H9 (cell line): ENCODE results near the gene ADGRB3. TPM values are rescaled to one million over a fixed set of nuclear protein-coding genes. Genes with fewer than 3 reads are reported as not detected.

ENCODE experiments used
- DNase-seq: peaks from one replicate; pipeline ENCODE4 v3.0.0-alpha.2; 2017
- H2AFZ ChIP-seq: one replicate; pipeline ENCODE4 v1.6.1; 2013; ENCODE audit warnings: mild to moderate bottlenecking, low read length, control low read depth, moderate library complexity
- H2AK5ac ChIP-seq: 2 replicates; pipeline ENCODE4 v1.6.1; 2013; ENCODE audit warnings: low read length, control low read depth, mixed read lengths; ENCODE audit not compliant: insufficient read length
- H2BK120ac ChIP-seq: one replicate; pipeline ENCODE4 v1.6.1; 2013; ENCODE audit warnings: low read depth, mild to moderate bottlenecking, low read length, control low read depth, inconsistent platforms; ENCODE audit not compliant: poor library complexity, severe bottlenecking
- H2BK12ac ChIP-seq: 2 replicates; pipeline ENCODE4 v1.6.1; 2013; ENCODE audit warnings: low read length, control low read depth, mixed read lengths, low read depth; ENCODE audit not compliant: insufficient read length
- H2BK15ac ChIP-seq: 2 replicates; pipeline ENCODE4 v1.6.1; 2013; ENCODE audit warnings: low read depth, low read length, control low read depth
- H2BK20ac ChIP-seq: one replicate; pipeline ENCODE4 v1.6.1; 2013; ENCODE audit warnings: low read depth, mild to moderate bottlenecking, low read length, control low read depth, inconsistent platforms; ENCODE audit not compliant: poor library complexity, severe bottlenecking
- H2BK5ac ChIP-seq: 2 replicates; pipeline ENCODE4 v1.6.1; 2013; ENCODE audit warnings: low read length, control low read depth, mixed read lengths; ENCODE audit not compliant: insufficient read length
- H3K14ac ChIP-seq: 2 replicates; pipeline ENCODE4 v1.6.1; 2013; ENCODE audit warnings: low read length, control low read depth; ENCODE audit not compliant: insufficient read depth
- H3K18ac ChIP-seq: 2 replicates; pipeline ENCODE4 v1.6.1; 2013; ENCODE audit warnings: low read depth, mild to moderate bottlenecking, mixed read lengths, low read length, control low read depth; ENCODE audit not compliant: insufficient read length
- H3K23ac ChIP-seq: 2 replicates; pipeline ENCODE4 v1.6.1; 2013; ENCODE audit warnings: low read length, control low read depth, mixed read lengths, low read depth; ENCODE audit not compliant: insufficient read length
- H3K23me2 ChIP-seq: 2 replicates; pipeline ENCODE4 v1.6.1; 2013; ENCODE audit warnings: low read depth, mild to moderate bottlenecking, mixed read lengths, low read length, control low read depth; ENCODE audit not compliant: insufficient read length, poor library complexity, severe bottlenecking
- H3K27ac ChIP-seq: 2 replicates; pipeline ENCODE4 v1.5.1; 2013; ENCODE audit warnings: low read length, control low read depth, mixed read lengths, low read depth; ENCODE audit not compliant: insufficient read length
- H3K27me3 ChIP-seq: 2 replicates; pipeline ENCODE4 v1.6.1; 2013; ENCODE audit warnings: low read length, control low read depth, inconsistent platforms; ENCODE audit not compliant: insufficient read depth
- H3K4ac ChIP-seq: 2 replicates; pipeline ENCODE4 v1.6.1; 2013; ENCODE audit warnings: low read depth, mild to moderate bottlenecking, control low read depth, inconsistent platforms, low read length, moderate library complexity
- H3K4me1 ChIP-seq: 2 replicates; pipeline ENCODE4 v1.6.1; 2013; ENCODE audit warnings: low read length, control low read depth, inconsistent platforms; ENCODE audit not compliant: insufficient read depth
- H3K4me2 ChIP-seq: 2 replicates; pipeline ENCODE4 v1.6.1; 2013; ENCODE audit warnings: low read length, control low read depth, mixed read lengths; ENCODE audit not compliant: insufficient read length, insufficient read depth
- H3K56ac ChIP-seq: 2 replicates; pipeline ENCODE4 v1.6.1; 2013; ENCODE audit warnings: low read depth, mild to moderate bottlenecking, mixed read lengths, low read length, control low read depth; ENCODE audit not compliant: insufficient read length
- H3K79me1 ChIP-seq: 2 replicates; pipeline ENCODE4 v1.6.1; 2013; ENCODE audit warnings: low read depth, mild to moderate bottlenecking, moderate library complexity, low read length, control low read depth, inconsistent platforms; ENCODE audit not compliant: insufficient read depth, poor library complexity, severe bottlenecking
- H3K79me2 ChIP-seq: 2 replicates; pipeline ENCODE4 v1.6.1; 2013; ENCODE audit warnings: low read length, control low read depth, inconsistent platforms; ENCODE audit not compliant: insufficient read depth
- H3K9ac ChIP-seq: 2 replicates; pipeline ENCODE4 v1.6.1; 2013; ENCODE audit warnings: low read length, control low read depth, mixed read lengths; ENCODE audit not compliant: insufficient read length; ENCODE audit errors: extremely low read depth
- H3K9me3 ChIP-seq: one replicate; pipeline ENCODE4 v1.6.1; 2013; ENCODE audit warnings: low read depth, low read length, inconsistent platforms; ENCODE audit not compliant: control insufficient read depth
- H3T11ph ChIP-seq: one replicate; pipeline ENCODE4 v1.6.1; 2013; ENCODE audit warnings: mild to moderate bottlenecking, low read length, control low read depth, inconsistent platforms
- H4K20me1 ChIP-seq: one replicate; pipeline ENCODE4 v1.6.1; 2013; ENCODE audit not compliant: control insufficient read depth, insufficient read length, insufficient read depth
- H4K5ac ChIP-seq: 2 replicates; pipeline ENCODE4 v1.6.1; 2013; ENCODE audit warnings: low read depth, mild to moderate bottlenecking, mixed read lengths, low read length, control low read depth; ENCODE audit not compliant: insufficient read length
- H4K8ac ChIP-seq: replicated peaks from 2 replicates; pipeline ENCODE4 v1.6.1; 2013; ENCODE audit warnings: low read length, control low read depth, mixed read lengths, low read depth; ENCODE audit not compliant: insufficient read length
- H4K91ac ChIP-seq: 2 replicates; pipeline ENCODE4 v1.6.1; 2013; ENCODE audit warnings: low read depth, mild to moderate bottlenecking, moderate library complexity, mixed read lengths, low read length, control low read depth; ENCODE audit not compliant: insufficient read length
- H3K27ac Mint-ChIP-seq, 3 experiments: 2 replicates in 2 of 3; 3 replicates in 1 of 3; pipeline ENCODE4 v1.8.0; 2020 to 2021; ENCODE audit warnings: mixed read lengths in 3 of 3, mild to moderate bottlenecking in 1 of 3, moderate library complexity in 1 of 3
- H3K27me3 Mint-ChIP-seq: 2 replicates; pipeline ENCODE4 v1.8.0; 2021; ENCODE audit warnings: low read depth, mild to moderate bottlenecking, moderate library complexity, mixed read lengths
- H3K36me3 Mint-ChIP-seq, 3 experiments: 2 replicates in 2 of 3; 3 replicates in 1 of 3; pipeline ENCODE4 v1.8.0; 2020 to 2021; ENCODE audit warnings: low read depth in 3 of 3, mixed read lengths in 3 of 3; ENCODE audit not compliant: insufficient read depth in 1 of 3
- H3K4me1 Mint-ChIP-seq, 2 experiments: 2 replicates each; pipeline ENCODE4 v1.8.0; 2020; ENCODE audit warnings: mixed read lengths in 2 of 2
- H3K4me3 Mint-ChIP-seq, 2 experiments: 2 replicates in 1 of 2; 3 replicates in 1 of 2; pipeline ENCODE4 v1.8.0; 2020 to 2021; ENCODE audit warnings: mild to moderate bottlenecking in 2 of 2, mixed read lengths in 2 of 2, moderate library complexity in 1 of 2
- H3K9me3 Mint-ChIP-seq, 2 experiments: 2 replicates in 1 of 2; 3 replicates in 1 of 2; pipeline ENCODE4 v1.8.0; 2020; ENCODE audit warnings: mild to moderate bottlenecking in 2 of 2, mixed read lengths in 2 of 2, moderate library complexity in 1 of 2
- WGBS: extraction: QIAGEN DNeasy Blood & Tissue Kit; methylation state at CpG from one replicate; pipeline ENCODE4 v1.1.7; 2013; ENCODE audit warnings: missing lambda C conversion rate, low lambda C conversion rate, mixed read lengths; ENCODE audit not compliant: insufficient read length; ENCODE audit errors: extremely low coverage; 5-methylcytosine and 5-hydroxymethylcytosine counted together
- total RNA-seq: library from RNA; stranded (reverse); gene quantifications from 2 replicates; pipeline ENCODE4 v1.2.1, GENCODE V29; 2021
- TF ChIP-seq, protein P1 (sequence below): fragments of 200-600 bp; sonication (generic); conservative IDR thresholded peaks from 3 replicates; pipeline ENCODE4 v1.8.0; 2021; ENCODE audit warnings: antibody characterized with exemption, mild to moderate bottlenecking

The ADGRB3 gene
- total RNA-seq, 1 experiment from 2014 or later, result 0.37 TPM

GRCh38 chr6:69155467-69155866 is 520.4 kb downstream of the ADGRB3 start:
- H4K8ac ChIP-seq, result no peak overlapping the region
- Mint-ChIP-seq H3K36me3 (no peaks in the 10 kb centered on the region), H3K9me3 (no peaks in the 10 kb centered on the region), H3K27me3 (no peaks in the 10 kb centered on the region), H3K4me1 (peaks cover 0 to 6% of the 10 kb centered on the region in 2 experiments; a peak in 1 of 4 replicates), H3K27ac (no peak overlapping the region), H3K4me3 (no peak overlapping the region)
- H3K23ac ChIP-seq, result no peak overlapping the region
- H3K79me1 ChIP-seq, result no peaks in the 10 kb centered on the region
- no peak overlapping the region for H2BK5ac ChIP-seq
- H3K27me3 ChIP-seq, result no peaks in the 10 kb centered on the region
- H3K18ac ChIP-seq, result no peak overlapping the region
- no peak overlapping the region for H3T11ph ChIP-seq
- DNase-seq, result no peak
- no peaks in the 10 kb centered on the region for H4K20me1 ChIP-seq
- TF ChIP-seq, protein P1, sequence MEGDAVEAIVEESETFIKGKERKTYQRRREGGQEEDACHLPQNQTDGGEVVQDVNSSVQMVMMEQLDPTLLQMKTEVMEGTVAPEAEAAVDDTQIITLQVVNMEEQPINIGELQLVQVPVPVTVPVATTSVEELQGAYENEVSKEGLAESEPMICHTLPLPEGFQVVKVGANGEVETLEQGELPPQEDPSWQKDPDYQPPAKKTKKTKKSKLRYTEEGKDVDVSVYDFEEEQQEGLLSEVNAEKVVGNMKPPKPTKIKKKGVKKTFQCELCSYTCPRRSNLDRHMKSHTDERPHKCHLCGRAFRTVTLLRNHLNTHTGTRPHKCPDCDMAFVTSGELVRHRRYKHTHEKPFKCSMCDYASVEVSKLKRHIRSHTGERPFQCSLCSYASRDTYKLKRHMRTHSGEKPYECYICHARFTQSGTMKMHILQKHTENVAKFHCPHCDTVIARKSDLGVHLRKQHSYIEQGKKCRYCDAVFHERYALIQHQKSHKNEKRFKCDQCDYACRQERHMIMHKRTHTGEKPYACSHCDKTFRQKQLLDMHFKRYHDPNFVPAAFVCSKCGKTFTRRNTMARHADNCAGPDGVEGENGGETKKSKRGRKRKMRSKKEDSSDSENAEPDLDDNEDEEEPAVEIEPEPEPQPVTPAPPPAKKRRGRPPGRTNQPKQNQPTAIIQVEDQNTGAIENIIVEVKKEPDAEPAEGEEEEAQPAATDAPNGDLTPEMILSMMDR, result no peak
- H2AFZ ChIP-seq, result no peak overlapping the region
- no peak overlapping the region for H3K4ac ChIP-seq
- H3K23me2 ChIP-seq, result no peaks in the 10 kb centered on the region
- H3K14ac ChIP-seq, result no peak overlapping the region
- H4K91ac ChIP-seq, result no peak overlapping the region
- H2BK20ac ChIP-seq, result no peak overlapping the region
- H4K5ac ChIP-seq, result no peak overlapping the region
- H3K9ac ChIP-seq, result no peak overlapping the region
- H3K27ac ChIP-seq, result no peak overlapping the region
- no peak overlapping the region for H2BK120ac ChIP-seq
- no peaks in the 10 kb centered on the region for H3K9me3 ChIP-seq
- no peak overlapping the region for H2BK12ac ChIP-seq
- no peak overlapping the region for H2AK5ac ChIP-seq
- H3K4me2 ChIP-seq, result no peak overlapping the region
- H3K56ac ChIP-seq, result no peak overlapping the region
- no CpG with 5 or more reads among the region's 1 CpG for WGBS
- no peaks in the 10 kb centered on the region for H3K79me2 ChIP-seq
- H2BK15ac ChIP-seq, result no peak overlapping the region
- no peaks in the 10 kb centered on the region for H3K4me1 ChIP-seq
